HG03378 (cell line): ENCODE measurements around the gene USP22.

Experiments
- ATAC-seq: cut with Tn5 transposase; IDR thresholded peaks from one replicate; pipeline ENCODE4 v1.9.1; 2021; ENCODE audit warnings: mild to moderate bottlenecking, moderate library complexity; ENCODE audit not compliant: unreplicated experiment

The USP22 gene

DNA sequence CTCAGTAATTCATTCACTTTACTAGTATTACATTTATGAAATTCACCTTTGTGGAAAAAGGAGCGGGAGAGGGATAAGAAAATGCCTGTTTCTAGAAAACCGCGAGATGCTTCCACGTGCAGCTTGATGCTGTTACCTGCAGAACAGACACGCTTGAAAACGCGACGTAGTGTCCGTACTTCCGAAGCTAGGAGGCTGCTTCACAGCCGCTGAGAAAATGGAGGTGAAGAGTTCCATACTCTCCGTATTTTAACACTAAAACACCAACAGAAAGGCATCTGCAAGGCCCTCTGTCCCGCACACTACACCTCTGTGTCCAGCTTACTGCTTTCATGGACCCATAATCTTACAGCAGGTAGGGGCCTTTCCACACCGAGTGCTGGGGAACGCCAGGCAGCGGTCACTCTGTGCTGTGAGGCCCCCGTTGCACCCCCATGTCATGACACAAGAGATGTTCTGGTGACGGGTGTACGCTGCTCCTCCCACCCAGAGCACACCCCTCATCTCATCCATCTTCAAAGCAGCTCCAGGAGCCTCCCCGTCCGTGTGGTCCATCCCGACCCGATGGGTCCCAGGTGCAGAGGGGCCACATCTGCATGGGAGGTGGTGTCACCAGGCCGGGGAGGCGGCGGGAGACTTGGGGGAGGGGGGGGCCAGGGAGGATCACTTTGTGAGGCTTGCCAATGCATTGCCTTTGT lies 40.4 kb downstream of the USP22 start:
- ATAC-seq: no peak

DNA sequence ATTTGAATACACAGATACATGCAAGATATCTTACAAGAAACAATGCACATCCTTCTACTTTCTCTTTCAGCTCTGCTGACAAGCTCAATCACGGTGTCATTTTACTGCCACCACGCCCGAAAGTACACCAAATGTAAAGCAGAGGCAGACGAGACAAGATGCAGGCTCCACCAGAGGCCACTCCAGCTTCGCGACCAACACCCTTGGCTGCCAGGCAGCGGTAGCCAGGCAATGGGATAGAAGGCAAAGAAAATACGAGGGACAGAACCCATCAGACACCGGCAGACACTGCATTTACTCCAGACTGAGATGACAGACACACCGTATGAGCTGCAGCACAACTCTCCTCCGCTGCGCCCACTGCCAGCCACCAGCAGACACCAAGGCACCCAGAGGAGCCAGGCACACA lies 41.0 kb downstream of the USP22 start:
- ATAC-seq: no peak

DNA sequence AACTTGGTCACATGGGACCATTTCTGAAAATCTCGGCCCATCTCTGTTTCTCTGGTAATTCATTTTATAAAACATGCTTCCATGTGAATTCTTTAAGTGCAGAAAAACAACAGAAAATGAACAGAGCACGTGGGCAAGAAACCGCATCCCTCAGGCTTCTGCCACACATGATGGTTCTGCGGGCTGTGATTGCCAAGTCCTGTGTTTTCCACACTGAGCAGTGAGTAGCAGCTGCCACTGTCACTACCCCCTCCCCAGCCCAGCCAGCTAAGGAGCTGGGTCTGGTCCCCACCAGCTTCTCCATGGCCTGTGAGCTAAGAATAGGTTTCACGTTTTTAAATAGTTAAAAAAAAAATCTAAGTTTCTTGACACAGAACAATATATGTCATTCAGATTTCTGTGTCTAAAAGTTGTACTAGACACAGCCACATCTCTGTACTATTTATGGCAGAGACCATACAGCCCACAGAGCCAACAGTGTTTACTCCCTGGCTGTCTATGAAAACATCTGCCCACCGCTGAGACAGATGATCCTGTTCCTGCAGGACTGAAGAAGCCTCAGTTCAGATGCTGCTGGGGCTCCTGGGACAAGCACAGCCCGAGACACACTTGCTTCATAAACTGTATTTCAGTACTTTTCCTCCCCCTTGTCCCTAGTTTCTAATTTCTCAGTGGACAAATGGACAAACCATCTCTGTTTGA lies 41.5 kb downstream of the USP22 start:
- ATAC-seq: no peak

DNA sequence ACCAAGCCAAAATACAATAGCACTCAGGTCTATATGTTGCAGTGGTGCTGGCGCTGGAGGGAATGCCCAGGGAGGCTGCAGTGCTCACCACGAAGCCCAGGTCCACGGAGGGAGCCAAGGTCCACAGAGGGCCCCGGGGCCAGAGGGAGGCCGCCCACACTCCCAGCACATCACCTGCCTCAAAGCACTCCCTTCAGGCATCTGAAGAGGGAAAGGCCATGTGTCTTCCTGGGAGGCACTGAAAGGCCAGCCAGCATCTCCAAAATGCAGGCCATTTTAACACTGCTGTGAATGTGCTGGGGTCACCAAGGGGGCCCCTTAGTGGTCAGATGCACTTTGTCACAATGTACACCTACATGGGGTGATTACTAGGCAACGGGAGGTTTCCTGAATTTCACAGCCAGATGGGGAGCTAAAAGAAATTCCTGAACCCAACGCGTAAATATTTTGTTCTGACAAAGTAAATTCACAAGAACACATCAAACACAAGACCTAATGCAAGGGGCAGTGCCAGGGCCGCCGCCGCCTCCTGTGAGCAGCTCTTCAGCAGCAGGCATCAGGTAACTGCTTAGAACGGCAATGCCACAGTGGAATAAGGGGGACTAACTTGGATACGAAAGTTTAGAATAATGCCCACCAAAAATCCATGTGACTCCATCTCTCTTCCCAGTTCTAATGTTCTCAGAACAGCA lies 42.8 kb downstream of the USP22 start:
- ATAC-seq: no peak

DNA sequence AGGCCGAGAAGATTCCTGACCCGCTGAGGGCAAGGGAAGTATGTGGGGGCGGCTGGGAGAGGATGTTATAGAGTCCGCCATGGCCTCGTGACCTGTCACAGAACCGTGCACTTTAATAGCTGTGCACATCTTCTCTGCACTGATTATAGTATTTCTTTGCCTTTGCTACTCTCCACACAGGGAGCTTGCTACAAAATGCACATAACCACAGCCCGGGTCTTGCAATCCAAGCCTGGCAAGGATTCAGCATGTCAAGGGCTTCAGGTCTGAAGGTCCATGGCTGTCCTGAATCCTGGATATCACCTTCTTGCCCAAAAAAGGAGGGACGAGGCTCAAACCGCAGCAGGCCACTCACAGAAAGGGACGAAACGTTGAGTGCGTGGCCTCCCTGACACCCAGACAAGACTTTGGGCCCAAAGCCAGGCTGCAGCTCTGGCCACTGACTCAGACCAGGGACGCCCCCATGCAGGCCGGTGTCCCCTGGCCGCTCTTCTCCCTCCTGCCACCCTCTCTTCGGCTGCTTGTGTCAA lies 43.7 kb downstream of the USP22 start:
- ATAC-seq: no peak

DNA sequence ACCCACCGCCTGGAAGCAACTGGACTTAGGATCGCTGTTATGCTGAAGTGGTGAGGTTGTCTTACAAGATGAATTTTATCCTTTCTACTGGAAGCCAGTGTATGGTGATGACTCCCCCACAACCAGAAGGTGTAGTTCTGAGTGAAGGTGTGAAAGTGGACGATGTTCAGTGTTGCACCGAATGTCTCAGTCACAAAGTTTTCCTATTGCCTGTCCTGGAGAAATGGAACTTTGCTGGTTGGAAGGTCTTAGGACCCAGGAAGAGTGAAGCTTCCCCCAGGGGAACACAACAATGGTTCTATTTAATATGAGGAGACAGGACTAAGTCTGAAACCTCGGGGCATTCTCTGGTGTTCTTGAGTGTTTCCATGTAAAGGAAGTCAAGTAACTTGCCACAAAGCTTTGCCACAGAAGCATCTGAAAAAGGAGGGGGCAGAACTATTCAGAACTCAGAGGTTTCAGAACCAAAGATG lies 44.2 kb downstream of the USP22 start:
- no peak for ATAC-seq

DNA sequence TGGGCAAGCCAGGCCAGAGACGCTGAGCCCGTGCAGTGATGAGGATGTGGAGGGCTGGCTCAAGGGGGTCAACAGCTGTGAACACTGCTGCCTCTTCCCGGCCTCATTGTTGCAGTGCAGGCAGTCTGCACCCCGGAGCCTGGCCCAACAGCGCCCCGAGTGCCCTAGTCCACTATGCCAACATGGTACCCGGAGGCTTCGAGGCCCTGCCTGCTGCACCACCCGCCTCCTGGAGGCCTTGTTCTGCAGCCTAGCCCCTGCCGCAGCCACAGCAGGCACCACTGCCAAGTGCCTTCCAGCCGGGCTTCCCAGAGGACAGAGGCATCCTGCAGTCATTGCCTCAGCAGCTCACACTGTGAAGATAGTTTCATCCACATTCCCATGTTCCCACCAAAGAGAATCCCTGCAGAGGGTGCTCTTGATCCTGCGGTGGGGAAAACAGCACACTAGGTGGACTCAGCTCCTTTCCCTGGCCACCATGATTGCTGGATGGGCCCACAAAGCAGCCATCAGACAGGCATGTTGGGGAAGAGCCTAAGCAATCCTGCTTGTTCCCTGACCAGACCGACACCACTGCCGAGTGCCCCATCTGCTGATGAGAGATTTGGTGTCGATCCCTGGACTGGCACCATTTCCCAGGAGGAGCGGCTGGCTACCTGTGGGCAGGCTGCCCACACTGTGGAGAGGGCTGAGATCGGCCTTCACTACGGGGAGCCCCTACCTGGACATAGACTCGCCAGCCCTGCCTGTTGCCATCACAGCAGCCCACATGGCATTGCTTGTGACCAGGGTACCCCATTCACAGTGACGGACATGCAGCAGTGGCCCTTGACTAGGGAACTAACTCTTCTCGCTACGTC lies 44.9 kb downstream of the USP22 start:
- ATAC-seq: no peak

DNA sequence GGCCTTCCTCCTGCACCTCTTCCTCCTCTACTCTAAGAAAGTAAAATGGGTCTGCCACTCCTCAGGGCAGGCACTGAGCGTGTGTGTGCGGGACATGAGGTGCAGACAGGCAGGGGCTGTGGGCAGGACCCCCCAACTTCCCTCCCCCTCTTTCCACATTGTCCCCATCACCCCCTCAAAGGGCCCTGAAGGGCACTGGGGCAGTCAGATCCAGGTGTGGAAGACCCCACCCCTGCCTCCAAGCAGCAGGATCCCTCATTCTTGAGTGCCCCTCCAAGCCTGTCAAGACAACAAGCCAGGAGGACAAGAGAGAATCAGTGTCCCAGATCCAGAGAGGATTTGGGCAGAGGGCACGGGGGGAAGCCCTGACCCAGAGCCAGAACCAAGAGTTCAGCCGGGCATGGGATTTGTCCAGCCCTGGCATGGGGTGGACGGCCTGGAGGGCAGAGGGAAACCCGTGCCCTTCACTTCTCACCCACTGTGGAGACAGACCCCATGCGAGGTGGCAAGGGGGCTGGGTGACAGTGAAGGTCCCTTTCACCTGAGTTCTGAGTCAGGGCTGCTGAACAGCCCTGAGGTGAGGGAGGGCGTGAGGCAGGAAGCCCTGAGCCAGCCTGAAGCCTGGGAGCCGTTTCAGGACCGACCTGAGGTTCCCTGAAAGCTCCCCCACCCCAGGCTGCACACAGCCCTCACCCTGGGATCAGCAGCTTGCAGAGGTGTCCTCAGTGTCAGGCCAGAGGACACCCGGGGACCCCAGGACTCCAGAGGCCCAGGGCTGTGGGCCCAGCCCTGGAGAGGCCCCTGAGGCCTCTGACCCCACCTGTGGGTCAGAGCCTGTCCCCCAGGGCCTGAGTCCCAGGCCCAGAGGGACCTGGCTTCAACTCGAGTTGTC lies 45.8 kb downstream of the USP22 start:
- no peak for ATAC-seq

DNA sequence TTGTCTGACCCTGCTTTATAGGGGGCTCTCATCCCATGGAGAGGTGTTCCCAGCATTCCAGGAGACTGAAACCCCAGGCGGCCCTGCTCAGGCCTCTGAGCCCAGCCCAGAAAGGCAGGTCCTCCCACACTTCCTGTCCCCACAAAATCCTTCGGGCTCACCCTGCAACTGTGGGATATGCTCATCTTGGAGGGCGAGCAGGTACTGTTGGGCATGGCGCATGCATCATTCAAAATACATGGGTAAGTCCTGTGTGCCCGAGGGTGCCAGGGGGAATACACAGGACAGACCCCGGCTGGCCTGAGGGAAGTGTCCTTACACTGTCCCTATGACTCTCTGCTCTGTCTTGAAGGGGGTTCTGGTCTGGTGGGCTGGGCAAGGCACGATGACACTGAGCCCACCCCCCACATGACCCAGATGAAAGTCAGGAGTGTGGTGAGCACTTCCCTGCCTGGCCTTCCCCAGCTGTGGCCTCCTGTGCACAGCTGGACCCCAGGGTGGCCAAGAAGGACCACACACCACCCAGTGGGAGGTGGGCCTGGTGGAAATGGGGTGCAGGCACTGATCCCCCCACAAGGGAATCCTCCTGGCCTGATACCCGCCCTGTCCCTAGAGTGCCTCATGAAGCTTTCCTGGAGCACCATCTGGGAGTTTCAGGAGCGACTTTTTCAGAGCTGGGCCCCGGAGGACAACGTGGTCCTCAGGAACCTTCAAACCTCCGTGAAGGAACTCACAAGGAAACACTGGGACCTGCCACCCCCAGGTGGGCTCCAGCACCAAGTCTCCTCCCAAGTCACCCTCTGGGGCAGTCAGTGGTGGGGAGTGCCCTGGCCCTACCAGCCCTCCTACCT lies 46.7 kb downstream of the USP22 start:
- ATAC-seq: no peak

DNA sequence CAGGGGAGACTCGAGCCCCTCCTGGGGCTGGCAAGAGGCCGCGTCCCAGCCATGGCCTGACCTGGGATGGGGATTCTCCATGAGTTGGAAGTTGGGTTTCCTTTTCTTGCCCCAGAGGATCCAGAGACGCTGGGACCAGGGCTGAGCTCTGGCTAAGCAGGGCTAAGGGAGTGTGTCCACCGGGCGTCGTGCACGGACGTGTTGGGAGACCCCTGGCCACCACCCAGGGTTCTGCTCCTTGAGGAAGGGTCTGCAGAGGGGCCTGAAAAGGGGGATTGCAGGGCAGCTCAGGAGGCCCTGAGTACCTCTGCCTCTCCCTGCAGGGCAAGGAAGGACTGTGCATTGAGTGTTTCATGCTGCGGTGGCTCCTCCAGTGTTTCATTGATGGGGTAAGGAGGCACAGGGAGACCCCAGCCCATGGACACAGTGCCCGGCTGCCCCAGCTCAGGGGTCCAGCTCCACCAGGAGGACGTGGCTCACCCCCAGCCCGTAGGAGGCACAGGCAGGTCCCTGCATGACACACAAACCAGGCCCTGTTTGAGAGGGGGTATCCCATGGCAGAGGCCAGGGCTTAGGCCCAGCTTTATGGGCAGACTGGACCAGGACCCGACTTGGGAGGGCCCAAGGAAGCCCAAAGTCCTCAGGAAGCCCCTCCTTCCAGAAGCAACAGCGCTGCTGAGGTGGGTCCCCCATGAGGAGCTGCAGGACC lies 47.5 kb downstream of the USP22 start:
- ATAC-seq: no peak

DNA sequence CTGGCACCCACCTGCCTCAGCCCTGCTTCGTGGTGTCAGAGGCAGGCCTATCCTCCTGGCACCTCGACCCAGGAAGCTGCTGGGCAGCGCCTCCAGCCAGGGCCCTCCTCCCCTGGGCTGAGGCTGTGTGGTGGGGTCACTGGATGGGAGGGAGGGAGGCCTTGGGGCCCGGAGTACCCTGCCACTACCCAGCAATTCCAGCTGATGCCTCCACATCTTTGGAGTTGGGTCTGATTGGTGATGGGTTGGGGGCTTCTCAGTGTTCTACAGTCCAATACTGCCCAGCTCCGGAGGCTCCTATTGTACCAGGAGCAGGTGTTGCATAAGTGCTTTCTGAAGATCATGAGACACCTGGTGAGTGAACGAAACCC lies 48.0 kb downstream of the USP22 start:
- ATAC-seq: no peak

DNA sequence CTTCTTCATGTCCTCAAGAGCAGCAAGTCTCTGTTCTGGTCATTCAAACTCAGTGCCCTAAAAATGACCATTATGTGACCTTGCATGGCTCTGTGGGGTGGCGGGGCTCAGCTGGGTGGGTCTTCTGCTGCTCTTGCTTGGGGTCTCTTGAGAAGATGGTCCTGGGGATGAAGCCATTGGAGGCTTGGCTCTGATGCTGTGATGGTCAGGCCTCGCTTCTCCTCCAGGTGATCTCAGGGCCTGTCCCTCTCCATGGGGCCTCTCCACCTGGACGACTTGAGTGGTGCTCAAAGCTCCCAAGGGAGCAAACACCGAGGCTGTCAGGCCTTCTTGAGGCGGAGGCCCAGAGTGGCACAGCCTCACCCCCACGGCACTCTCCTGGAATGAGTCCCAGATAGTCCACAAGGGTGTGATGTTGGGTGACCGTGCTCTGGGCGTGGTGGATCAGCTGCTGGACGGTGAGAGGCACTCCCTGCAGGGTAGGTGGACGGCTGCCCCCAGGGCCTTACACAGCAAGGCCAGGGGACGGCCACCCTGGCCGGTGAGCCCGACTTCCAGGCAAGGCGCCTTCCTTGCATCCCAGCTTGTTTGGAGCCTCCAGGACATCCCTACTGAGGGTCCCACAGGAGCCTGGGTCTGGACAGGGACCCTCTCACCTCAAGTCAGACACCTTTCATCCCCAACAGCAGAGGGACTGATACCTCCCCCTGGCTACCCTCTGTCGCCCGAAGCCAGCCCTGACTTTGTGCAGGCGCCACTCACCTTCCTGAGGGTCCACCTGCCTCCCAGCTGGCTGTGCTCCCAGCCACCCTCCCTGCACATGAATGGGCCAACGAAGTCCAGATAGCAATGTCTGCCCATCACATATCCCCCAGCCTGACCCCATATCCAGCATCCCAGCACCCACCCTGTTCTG lies 48.7 kb downstream of the USP22 start:
- ATAC-seq: no peak

DNA sequence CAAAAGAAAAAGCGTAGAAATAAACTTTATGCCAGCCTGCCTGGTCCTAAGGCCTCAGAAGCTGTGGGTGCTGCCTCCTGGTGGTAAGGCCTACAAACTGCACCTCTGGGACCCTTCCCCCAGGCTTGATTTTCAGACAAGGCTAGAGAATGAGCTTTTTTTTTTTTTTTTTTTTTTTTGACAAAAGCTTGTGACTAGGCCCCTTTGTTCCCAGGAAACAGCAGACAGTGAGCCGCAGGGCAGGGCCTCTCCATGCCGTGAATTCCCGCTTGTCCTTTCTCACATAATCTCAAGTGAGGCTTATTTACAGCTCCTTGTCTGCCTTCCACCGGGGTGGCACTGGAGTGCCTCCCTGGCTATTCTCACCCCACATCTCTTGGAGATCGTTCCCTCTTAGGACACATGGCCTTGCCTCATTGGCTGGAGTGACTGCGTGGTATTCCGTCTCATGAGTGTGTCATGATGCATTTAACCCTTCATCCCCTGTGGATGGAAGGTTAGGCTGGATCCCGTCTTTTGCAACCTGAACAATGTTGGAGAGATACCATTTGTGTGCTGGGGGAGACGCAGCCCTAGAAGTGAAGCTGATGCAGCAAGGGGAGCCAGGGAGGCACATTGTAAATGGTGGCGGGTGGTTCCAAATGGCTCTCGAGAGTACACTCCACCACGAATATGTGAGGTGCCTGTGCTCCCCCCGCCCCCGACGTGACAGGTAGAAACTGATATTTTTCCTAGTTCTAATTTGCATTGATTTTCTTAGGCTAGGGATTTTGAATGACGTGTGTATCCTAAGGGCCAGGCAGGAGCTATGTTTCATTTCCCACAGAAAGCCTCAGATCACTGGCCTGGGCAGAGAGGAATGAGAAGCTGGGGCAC lies 49.6 kb downstream of the USP22 start:
- ATAC-seq: no peak

DNA sequence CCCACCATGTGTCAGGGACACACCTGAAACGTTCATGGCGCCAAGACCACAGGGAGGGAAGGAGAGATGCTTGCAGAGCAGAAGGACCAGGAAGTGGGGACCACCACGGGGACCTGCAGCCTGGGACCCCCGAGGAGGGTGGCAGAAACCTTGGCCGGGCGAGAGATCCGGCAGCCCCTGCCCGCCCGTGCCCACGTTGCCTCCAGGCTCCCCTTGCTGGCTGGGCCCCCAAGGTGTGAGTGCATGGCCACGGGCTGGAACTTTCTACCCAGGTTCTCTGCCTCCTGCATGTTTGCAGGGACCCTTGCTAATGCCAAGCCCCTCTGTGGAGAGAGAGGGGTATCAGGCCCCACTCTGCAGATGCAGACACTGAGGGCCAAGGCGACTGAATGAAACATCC lies 50.4 kb downstream of the USP22 start:
- ATAC-seq: no peak

DNA sequence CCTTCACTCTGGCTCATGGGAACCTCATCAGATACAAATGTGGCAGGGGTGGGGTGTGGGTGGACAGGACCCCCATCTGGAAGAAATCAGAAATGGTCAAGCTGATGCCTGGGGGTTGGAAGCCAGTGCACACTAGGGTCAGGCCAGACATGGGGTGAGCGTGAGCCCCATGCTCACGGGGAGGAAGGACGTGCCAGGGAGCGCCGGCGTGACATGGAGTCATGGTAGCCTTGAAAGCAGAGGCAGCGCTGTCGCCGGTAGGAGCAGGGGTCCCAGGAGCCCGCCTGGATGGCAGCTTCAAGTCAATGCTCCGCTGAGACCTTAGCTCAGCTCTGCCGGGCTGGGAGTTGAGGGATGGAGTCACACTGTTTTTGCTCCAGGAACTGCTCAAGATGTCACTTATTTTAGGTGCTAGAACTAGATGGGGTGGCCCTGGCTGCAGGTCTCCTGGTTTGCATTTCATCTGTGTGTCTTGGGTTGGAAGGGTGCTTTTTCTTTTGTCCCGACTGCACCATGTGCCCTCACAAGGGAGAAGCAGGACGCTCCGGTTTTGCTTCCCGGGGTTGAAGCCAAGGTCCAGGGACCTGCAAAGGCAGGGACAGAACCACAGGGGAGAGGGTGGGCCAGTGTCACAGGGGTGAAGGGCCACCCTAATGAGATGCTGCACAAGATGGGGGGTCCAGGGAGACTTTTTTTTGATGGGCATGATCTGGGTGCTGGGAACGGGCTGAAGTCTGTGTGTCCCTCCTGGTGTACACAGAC lies 51.4 kb downstream of the USP22 start:
- ATAC-seq: no peak
